HG03280 (cell line): ENCODE measurements around the gene PHF24.
"Not testable (repeated sequence)": the region's sequence is repeated elsewhere in the genome, so short reads cannot be mapped to it uniquely, and the experiment has no call there.

ENCODE experiments used
- ATAC-seq: cut with Tn5 transposase; IDR thresholded peaks from one replicate; pipeline ENCODE4 v1.9.1; 2021; ENCODE audit warnings: mild to moderate bottlenecking, moderate library complexity; ENCODE audit not compliant: unreplicated experiment

The PHF24 gene

DNA sequence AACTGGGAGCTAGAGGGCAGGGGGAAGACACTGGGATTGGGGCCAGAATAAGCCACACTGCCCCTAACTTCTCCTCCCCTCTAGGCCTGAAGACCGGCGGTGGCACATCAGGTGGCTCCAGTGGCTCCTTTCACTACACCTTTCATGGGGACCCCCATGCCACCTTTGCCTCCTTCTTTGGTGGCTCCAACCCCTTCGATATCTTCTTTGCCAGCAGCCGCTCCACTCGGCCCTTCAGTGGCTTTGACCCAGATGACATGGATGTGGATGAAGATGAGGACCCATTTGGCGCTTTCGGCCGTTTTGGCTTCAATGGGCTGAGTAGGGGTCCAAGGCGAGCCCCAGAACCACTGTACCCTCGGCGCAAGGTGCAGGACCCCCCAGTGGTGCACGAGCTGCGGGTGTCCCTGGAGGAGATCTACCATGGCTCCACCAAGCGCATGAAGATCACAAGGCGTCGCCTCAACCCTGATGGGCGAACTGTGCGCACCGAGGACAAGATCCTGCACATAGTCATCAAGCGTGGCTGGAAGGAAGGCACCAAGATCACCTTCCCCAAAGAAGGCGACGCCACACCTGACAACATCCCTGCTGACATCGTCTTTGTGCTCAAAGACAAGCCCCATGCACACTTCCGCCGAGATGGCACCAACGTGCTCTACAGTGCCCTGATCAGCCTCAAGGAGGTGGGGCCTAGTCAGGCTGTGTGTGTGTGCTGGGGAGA, 38.3 kb downstream of the PHF24 start:
- ATAC-seq, result no peak

- no peak for ATAC-seq
Observed at GRCh38 chr9:34996905-34997279, 38.8 kb downstream of the PHF24 start.

GRCh38 chr9:34997379-34997781, 39.3 kb downstream of the PHF24 start:
- ATAC-seq, result no peak

GRCh38 chr9:34998266-34998665, 40.2 kb downstream of the PHF24 start:
- ATAC-seq, result no peak

GRCh38 chr9:34999576-34999975, 41.5 kb downstream of the PHF24 start:
- ATAC-seq, result no peak

GRCh38 chr9:35000535-35001284, 42.6 kb downstream of the PHF24 start:
- ATAC-seq, result no peak

- no peak for ATAC-seq
Observed at GRCh38 chr9:35001285-35001677, 43.2 kb downstream of the PHF24 start.

DNA sequence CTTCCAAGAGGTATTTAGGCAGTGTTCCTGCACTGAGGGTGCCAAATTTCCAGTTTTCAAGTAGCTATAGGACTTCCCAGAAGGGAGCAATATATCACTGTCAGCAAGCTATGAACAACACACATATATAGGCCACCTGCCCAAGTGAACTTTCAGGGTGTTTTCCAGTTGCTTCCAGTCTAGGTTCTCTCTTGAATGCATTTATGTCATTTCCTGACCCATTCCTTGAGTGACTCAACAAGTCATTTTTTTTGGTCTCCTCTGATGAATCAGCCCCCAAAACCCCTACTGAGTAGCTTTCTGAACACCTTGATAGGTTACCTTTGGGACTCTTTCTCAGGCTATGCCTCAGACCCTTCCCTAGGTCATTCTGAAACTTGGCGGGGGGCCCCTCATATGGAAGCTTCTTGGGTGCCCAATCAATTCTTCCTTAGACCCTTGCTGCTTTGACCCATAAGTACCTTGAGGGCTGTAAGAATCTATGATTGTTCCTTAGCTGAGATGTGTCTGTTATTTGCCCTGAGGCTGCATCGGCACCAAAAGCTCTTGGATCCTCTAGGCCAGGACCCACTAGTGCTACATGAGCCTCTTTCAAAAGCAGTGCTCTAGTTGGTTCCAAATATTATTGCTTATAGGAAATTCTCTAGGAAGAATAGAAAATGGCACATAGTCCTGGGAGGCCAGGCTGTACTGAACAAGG, 43.9 kb downstream of the PHF24 start:
- ATAC-seq, result no peak

GRCh38 chr9:35002623-35003022, 44.5 kb downstream of the PHF24 start:
- no peak for ATAC-seq

GRCh38 chr9:35004299-35004698, 46.2 kb downstream of the PHF24 start:
- not testable (repeated sequence) for ATAC-seq

DNA sequence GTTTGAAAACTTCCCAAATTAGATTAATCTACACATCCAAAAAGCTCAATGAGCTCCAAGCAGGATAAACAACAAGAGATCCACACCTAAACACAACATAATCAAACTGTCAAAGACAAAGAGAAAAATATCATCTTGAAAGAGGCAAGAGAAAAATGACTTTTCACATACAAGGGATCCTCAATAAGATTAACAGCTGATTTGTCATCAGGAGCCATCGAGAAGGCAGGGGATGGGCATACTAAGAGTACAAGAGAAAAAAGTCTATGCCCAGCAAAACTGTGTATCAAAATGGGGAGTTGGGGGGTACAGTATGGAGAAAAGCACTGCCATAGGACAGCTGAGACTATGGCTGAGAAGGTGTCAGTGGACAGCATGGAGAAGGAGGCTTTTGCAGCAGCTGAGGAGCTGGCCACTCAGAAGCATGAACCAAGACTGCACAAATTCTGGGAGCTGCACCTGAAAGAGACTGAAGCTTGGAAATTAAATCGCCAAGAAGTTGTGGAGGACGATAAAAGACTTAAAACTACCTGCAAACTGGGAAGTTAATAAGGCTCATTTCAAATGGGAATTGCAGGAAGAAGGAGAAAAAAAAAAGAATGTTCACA, 52.4 kb downstream of the PHF24 start:
- no peak for ATAC-seq

DNA sequence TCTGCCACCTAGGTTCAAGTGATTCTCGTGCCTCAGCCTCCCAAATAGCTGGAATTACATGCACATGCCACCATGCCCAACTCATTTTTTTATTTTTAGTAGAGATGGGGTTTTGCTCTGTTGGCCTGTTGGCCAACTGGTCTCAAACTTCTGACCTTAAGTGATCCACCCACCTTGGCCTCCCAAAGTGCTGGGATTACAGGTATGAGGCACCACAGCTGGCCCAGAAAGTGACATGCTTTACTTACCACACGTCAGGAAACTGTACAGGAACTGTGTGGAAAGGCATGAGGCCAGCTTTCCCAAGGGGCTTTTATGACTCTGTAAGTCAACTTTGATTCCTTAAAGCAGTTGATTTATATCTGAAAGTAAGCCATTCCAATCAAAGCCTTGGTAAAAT, 56.4 kb downstream of the PHF24 start:
- no peak for ATAC-seq

DNA sequence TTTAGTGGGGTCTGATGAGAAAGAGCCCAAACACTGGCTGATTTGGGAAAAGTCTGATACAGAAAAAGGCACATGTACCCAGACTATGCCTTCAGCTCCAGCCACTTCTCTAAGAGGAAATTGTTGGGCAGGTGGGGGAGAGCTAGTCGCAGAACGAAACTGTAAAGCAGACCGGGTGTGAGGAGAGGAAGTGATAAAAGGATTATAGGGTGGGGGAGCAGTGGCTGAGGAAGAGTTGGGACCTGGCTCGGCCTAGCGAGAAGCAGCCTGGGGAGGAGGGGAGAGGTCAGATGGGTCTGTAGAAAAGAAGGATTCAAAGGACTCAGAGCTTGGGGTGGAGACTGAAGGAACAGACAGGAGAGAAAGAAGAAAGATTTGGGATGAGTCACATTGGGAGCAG, 65.4 kb downstream of the PHF24 start:
- ATAC-seq, result not testable (repeated sequence)

DNA sequence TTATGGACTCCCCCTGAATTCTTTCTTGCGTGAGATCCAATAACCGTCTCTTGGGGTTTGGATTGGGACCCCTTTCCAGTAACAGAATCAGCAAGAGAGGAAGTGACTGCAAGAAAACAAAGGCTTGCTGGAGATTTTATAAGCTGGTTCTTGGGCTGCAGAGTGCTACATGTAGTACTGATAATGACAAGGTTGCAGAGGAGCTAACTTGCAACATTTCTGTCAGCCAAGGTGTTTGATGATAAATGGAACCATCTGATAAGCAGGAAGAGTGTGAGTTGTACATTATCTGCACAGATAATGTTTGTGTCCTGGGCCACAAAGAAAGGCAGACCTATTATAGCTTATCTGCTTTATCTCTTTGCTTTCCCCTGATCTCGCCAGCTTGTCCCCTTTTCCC, 68.6 kb downstream of the PHF24 start:
- no peak for ATAC-seq

- ATAC-seq, result no peak
Observed at GRCh38 chr9:35027374-35027773, 69.3 kb downstream of the PHF24 start.

DNA sequence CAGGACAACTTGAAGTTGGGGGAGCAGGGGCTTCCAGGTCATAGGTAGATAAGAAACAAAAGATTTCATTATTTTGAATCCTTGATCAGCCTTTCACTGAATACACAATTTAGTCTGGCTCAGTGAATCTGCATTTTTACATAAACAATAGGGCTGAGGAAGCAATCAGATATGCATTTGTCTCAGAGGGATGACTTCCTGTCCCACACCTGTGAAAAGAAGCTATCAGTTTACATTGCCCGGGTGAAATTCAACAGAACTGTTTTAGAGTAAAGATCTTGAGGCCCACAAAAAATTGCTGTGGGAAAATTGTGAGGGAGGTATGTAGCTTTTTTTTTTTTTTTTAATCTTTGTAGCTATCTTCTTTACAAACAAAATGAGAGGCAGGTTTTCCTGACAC, 69.8 kb downstream of the PHF24 start:
- no peak for ATAC-seq

- no peak for ATAC-seq
Observed at GRCh38 chr9:35028341-35028740, 70.3 kb downstream of the PHF24 start.

DNA sequence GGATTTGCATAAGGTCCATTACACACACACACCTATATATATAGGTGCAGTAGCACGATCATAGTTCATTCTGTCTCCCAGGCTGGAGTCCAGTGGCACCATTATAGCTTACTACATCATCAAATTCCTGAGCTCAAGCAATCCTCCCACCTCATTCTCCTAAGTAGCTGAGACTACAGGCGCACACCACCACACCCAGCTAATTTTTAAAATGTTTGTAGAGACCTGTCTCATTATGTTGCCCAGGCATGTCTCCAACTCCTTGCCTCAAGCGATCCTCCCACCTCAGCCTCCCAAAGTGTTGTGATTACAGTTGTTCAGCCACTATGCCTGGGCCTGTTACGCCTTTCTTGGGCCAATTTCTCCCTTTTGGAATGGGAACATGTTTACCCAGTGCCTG, 71.2 kb downstream of the PHF24 start:
- no peak for ATAC-seq

- no peak for ATAC-seq
Observed at GRCh38 chr9:35029852-35030251, 71.8 kb downstream of the PHF24 start.
